HG03196 (cell line): ENCODE data around the gene TXK.

Source experiments
- ATAC-seq: cut with Tn5 transposase; IDR thresholded peaks from one replicate; pipeline ENCODE4 v1.9.1; 2021; ENCODE audit not compliant: unreplicated experiment

TXK gene

DNA sequence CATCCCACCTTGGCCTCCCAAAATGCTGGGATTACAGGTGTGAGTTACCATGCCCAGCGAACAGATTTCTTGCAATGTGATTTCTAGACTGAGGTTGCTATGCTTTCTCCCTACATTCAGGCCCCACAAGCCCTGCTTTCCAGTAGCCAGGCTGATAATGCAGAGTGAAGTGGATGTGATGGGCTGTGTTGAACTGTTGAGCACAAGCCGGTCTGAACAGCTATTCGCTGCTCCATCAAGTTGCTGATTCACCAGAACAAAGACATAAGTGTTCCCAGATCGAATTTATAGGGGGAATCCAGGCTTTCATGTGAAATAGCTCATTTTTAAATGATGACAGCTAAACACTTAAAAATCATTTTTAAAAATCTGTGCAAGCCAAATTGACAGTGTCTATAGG lies 109.5 kb downstream of the TXK start:
- ATAC-seq = no peak

GRCh38 chr4:48022192-48022799 lies 111.8 kb downstream of the TXK start:
- ATAC-seq = no peak

DNA sequence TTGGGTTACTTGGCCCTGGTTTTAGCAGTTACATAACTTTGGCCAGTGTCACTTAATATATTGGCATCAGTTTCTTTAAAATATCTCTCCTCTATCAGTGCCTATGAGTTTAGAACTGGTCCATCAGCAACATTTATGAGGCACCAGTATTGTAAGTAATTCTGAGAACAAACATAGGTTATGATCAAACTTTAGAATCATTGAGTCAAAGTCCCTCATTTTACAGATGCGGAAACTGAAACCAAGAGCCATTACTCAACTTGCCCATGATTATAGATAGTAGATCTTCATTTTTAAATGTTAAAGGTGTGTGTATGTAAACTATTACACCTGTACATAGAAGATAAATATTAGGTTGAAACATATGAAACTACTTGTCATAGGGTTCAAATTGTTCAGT lies 113.0 kb downstream of the TXK start:
- ATAC-seq = no peak

DNA sequence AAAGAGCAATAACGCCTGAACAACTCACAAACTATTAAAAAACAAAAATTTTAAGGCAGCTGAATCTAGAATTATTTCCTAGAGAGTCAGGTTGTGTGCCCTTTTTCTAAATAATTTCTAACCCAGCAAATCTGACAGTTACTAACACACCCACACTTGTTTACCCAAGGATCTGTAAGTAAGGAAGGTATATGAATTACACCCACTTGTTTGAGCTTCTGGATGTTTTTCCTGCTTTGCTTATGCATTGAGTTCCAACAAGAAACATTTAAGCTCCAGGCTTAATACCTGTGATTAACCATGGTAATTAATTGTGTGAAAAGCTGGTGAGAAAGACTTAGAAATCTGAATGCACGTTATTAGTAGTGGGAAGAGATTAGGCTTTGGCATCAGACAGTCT lies 115.9 kb downstream of the TXK start:
- no peak for ATAC-seq

DNA sequence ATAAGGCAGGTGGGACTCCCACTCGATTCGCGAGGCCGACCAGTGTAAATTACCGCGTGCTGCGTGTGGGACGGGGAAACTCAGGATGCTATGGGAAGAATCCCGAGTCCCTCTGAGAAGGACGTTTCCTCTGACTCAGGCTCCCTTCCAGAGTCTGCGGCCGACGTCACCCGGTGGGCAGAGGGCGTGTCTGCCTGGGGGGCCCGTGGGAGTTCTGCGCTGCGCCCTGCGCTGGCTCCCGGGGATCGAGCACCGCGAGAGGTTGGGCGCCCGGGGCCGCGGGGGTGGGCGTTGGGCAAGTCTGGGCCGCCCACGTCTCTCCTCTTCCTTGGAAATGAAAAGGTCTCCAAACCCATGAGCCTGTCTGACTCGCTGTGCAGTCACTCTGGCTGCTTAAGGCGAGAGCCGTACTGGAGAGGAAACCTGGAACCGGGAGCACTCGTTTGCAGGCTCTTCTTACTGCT lies 116.9 kb downstream of the TXK start:
- no peak for ATAC-seq
